ENCODE measurements around the gene AAR2. TPM values are rescaled to one million over a fixed set of nuclear protein-coding genes. Genes with fewer than 3 reads are reported as not detected.

The AAR2 gene
- total RNA-seq, 2 donors from 2014 or later: 22.1 to 29.1 TPM

DNA sequence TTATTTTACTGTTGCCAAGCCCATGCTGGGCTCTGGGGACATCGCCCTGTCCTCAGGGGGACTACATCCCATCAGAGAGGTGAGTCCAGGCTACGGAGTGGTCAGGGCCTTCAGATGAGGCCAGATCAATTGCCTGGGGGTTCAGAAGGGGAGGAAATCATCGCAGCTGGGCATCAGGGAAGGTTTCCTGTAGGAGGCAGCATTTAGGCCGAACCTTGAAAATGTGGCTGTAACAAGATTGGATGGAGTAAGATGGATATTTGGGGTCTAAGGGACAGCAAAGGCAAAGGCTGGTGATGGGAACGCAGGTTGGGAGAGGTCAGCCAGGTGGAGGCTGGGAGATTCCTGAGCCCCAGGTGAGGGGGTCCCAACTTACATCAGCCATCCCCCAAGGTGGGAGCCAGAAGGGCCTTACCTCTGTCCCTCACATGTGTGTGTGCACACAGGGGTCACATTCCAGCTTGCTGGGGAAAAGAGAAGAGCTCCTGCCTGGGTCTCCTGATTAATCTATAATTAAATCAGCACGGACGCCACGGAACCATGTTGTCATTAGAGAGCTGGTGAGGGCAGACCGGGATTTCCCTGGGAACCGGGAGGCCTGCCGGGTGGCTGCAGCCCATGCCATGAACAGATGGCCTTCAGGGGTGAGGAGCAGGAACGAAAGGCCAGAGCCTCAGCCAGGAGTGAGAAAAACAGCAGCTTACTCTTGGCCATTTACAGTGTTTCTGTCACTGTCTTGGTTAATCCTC lies 39.3 kb downstream of the AAR2 start:
- Histone ChIP-seq H3K27me3 (replicated peaks; ENCODE audit: insufficient read depth) (peaks cover 5% of the 10 kb centered on the region), H3K4me1 (ENCODE audit: control insufficient read depth in 1 of 2, low read depth in 2 of 2) (no peaks in the 10 kb centered on the region), H3K9me3 (no peaks in the 10 kb centered on the region), H3K36me3 (no peaks in the 10 kb centered on the region), H3K4me3 (no peak overlapping the region), H3K27ac (no peak overlapping the region)
- DNase-seq (ENCODE audit: low spot score) (no peak), ATAC-seq (ENCODE audit: insufficient number of reproducible peaks, low FRiP score, low read depth) (no peak)
- TF ChIP-seq, protein P1, sequence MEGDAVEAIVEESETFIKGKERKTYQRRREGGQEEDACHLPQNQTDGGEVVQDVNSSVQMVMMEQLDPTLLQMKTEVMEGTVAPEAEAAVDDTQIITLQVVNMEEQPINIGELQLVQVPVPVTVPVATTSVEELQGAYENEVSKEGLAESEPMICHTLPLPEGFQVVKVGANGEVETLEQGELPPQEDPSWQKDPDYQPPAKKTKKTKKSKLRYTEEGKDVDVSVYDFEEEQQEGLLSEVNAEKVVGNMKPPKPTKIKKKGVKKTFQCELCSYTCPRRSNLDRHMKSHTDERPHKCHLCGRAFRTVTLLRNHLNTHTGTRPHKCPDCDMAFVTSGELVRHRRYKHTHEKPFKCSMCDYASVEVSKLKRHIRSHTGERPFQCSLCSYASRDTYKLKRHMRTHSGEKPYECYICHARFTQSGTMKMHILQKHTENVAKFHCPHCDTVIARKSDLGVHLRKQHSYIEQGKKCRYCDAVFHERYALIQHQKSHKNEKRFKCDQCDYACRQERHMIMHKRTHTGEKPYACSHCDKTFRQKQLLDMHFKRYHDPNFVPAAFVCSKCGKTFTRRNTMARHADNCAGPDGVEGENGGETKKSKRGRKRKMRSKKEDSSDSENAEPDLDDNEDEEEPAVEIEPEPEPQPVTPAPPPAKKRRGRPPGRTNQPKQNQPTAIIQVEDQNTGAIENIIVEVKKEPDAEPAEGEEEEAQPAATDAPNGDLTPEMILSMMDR (IDR thresholded peaks at IDR 0.05): no peak

DNA sequence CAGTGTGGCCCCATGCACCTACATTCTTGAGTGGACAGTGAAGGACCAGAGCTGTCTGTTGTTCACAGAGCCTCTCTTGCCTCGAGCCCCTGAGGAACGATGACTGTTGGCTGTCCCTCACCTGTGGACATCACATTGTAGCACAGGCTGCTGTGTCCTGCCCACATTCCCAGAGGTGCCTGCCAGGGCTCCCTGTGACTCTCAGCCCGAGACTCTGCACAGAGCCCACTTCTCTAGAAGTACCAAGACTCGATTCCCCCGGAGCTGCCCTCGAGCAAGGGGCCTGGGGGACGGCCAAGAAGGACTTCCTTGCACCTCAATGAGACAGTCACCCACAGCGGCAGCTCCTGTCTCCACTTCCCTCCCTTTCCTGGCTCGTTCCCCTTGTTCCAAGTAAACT lies 41.3 kb downstream of the AAR2 start:
- ATAC-seq (ENCODE audit: insufficient number of reproducible peaks, low FRiP score, low read depth) (no peak), DNase-seq (ENCODE audit: low spot score) (no peak)
- Histone ChIP-seq H3K9me3 (no peaks in the 10 kb centered on the region), H3K27ac (no peak overlapping the region), H3K4me3 (no peak overlapping the region), H3K27me3 (replicated peaks; ENCODE audit: insufficient read depth) (peaks cover 5% of the 10 kb centered on the region), H3K36me3 (no peaks in the 10 kb centered on the region), H3K4me1 (ENCODE audit: control insufficient read depth in 1 of 2, low read depth in 2 of 2) (no peaks in the 10 kb centered on the region)
- TF ChIP-seq, protein P1 (IDR thresholded peaks at IDR 0.05): no peak

DNA sequence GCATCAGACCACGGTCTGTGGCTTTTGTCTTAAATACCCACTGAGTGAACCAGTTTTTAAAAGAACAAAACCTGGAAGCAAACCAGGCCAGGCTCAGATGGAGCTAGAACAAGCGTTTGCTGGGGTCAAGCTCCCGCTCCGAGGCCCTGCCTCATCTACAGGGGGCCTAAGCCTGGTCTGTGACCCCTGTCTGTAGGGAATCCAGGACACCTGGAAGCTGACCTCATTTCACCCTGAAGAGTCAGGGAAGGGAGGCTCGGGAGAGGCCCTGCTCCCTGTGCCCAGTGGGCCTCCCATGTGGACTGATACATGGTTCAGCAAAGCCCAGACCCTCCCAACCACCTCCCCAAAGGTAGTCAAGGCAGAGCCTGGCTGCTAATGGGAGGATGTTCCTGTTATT lies 43.1 kb downstream of the AAR2 start:
- DNase-seq (ENCODE audit: low spot score) (no peak), ATAC-seq (ENCODE audit: insufficient number of reproducible peaks, low FRiP score, low read depth) (no peak)
- Histone ChIP-seq H3K4me1 (ENCODE audit: control insufficient read depth in 1 of 2, low read depth in 2 of 2) (no peaks in the 10 kb centered on the region), H3K27me3 (replicated peaks; ENCODE audit: insufficient read depth) (no peaks in the 10 kb centered on the region), H3K4me3 (no peak overlapping the region), H3K9me3 (no peaks in the 10 kb centered on the region), H3K36me3 (no peaks in the 10 kb centered on the region), H3K27ac (no peak overlapping the region)
- TF ChIP-seq, protein P1 (IDR thresholded peaks at IDR 0.05): no peak

DNA sequence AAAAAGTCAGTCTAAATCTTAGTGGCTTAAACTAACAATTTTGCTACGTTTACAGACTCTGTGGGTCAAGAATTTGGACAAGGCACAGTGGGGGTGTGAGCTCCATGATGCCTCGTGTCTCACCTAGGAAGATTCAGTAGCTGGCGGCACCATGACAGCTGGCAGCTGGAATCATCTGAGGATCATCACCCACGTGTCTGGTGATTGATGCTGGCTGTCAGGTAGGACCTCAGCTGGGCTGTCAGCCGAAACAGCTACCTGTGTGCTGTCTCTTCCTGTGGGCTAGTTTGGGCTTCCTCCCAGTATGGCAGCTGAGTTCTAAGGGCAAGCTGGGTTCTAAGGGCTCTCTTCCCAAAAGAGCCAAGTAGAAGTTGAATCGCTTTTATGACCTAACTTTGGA lies 43.5 kb downstream of the AAR2 start:
- TF ChIP-seq, protein P1 (IDR thresholded peaks at IDR 0.05): no peak
- Histone ChIP-seq H3K27me3 (replicated peaks; ENCODE audit: insufficient read depth) (no peaks in the 10 kb centered on the region), H3K9me3 (no peaks in the 10 kb centered on the region), H3K36me3 (no peaks in the 10 kb centered on the region), H3K4me3 (no peak overlapping the region), H3K27ac (no peak overlapping the region), H3K4me1 (ENCODE audit: control insufficient read depth in 1 of 2, low read depth in 2 of 2) (no peaks in the 10 kb centered on the region)
- no peak for ATAC-seq (ENCODE audit: insufficient number of reproducible peaks, low FRiP score, low read depth)
- no peak for DNase-seq (ENCODE audit: low spot score)

DNA sequence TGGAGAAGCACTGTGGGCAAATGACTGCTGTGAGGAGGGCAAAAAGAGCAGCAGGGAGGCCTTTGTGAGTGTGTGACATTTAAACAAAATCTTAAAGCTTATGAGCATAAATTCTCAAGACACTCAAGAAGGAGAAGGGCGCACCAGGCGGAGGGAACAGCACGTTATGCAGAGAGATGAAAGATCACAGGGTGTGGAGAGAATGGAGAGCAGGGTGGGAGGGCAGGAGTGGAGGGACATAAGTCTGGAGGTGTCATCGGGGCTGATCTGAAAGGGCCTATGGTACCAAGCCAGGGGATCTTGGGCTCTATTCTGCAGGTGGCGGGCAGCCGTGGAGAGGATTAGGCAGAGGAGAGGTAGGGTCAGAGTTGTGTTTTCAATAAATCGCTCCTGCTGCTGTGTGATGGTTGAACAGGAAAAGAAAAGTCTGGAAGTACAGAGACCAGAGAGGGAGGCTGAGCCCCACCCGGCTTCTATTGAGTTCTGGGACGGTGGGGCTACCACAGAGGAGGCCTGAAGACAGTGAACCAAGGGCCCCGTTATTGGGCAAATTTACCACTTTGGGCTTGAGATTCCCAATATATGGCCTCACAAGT lies 45.6 kb downstream of the AAR2 start:
- no peak for DNase-seq (ENCODE audit: low spot score)
- TF ChIP-seq, protein P1 (IDR thresholded peaks at IDR 0.05): no peak
- Histone ChIP-seq H3K27ac (no peak overlapping the region), H3K27me3 (replicated peaks; ENCODE audit: insufficient read depth) (no peaks in the 10 kb centered on the region), H3K4me1 (ENCODE audit: control insufficient read depth in 1 of 2, low read depth in 2 of 2) (no peaks in the 10 kb centered on the region), H3K36me3 (no peaks in the 10 kb centered on the region), H3K9me3 (no peaks in the 10 kb centered on the region), H3K4me3 (no peak overlapping the region)
- ATAC-seq (ENCODE audit: insufficient number of reproducible peaks, low FRiP score, low read depth): no peak
